Measurements from ENCODE around the gene CSAD. TPM values are rescaled to one million over a fixed set of nuclear protein-coding genes. Genes with fewer than 3 reads are reported as not detected.

The CSAD gene
- 18.9 and 25.8 TPM in 2 replicates for total RNA-seq (2014; rRNA removed; shearing (Covaris generic))
- total RNA-seq (2022) = 26.9 and 32.0 TPM in 2 replicates
- percentile 58 among the genes with signal in this experiment for Bru-seq, nascent RNA
- BruChase-seq, experiment 1, labeled RNA remaining after a 6-hour chase = percentile 77 among the genes with signal in this experiment
- BruChase-seq, experiment 2, labeled RNA remaining after a 2-hour chase = percentile 64 among the genes with signal in this experiment
- long read RNA-seq, partial matches to known transcripts = 1 of 9 reads
- long read RNA-seq, other reads (novel, unspliced or antisense) = 7 of 9 reads

GRCh38 chr12:53180220-53180930, at the start of gene CSAD, which contains the start of gene ZNF740:
TSS of gene CSAD (minus strand) at chr12:53180925. CDS start at chr12:53173470, 7,455 bp downstream.
TSS of gene ZNF740 (plus strand) at chr12:53180722. CDS start at chr12:53181984, 1,262 bp downstream.
- Histone ChIP-seq H3K27ac (ENCODE audit: low read depth, low read length, poor library complexity, severe bottlenecking) (peak within 1 kb of the TSS; percentile 87), H3K9me2 (ENCODE audit: insufficient read depth, low read length) (no peaks in the 10 kb centered on the region), H3K79me2 (ENCODE audit: insufficient read depth, low read depth, low read length) (peaks cover 38% of the 10 kb centered on the region), H3K4me1 (ENCODE audit: insufficient read depth, low read length, poor library complexity, severe bottlenecking) (peaks cover 50% of the 10 kb centered on the region), H3K4me2 (ENCODE audit: low read length) (peak within 1 kb of the TSS; percentile 100), H4K20me1 (ENCODE audit: insufficient read depth, low read length) (no peaks in the 10 kb centered on the region), H3K9me3 (ENCODE audit: low read length) (peaks cover 7% of the 10 kb centered on the region; the same call in 1 of the 2 replicates), H2AFZ (ENCODE audit: low read length) (peak within 1 kb of the TSS; percentile 91), H3K4me3 (ENCODE audit: low read depth, low read length, poor library complexity, severe bottlenecking) (peak within 1 kb of the TSS; percentile 91), H3K36me3 (ENCODE audit: insufficient read depth, low read length) (peaks cover 37% of the 10 kb centered on the region)
- no TSS peak for BruUV-seq (replicated peaks)
- POLR2A ChIA-PET = interaction anchor here (0.6 to 4.6 kb wide), 15 partner anchors 14 to 248 kb away, joined by 3 to 41 read pairs (median 4); partner anchors contain the start of genes AAAS and PFDN5
- TF ChIP-seq EZH2phosphoT487 (IDR thresholded peaks at IDR 0.05; ENCODE audit: borderline replicate concordance, low read depth, low read length) (no peak), CTCF (conservative IDR thresholded peaks at IDR 0.05; ENCODE audit: low read length) (no peak)
- intact Hi-C loops (cut with micrococcal nuclease; ENCODE audit: unreplicated experiment) = loop anchor here (1.0 kb wide), 3 partner anchors 20 to 41 kb away; no protein-coding TSS in a partner anchor
- CTCF ChIA-PET (ENCODE audit: unreplicated experiment) = interaction anchor here (0.6 kb wide), 1 partner anchor 89 kb away, joined by 5 read pairs; no protein-coding TSS in a partner anchor
- peak; percentile 99 for DNase-seq (ENCODE audit: low spot score)

GRCh38 chr12:53230108-53230845, 49.6 kb upstream of the CSAD start:
- no peaks in the 10 kb centered on the region for H3K9me2 ChIP-seq (ENCODE audit: insufficient read depth, low read length)
- no peaks in the 10 kb centered on the region for H3K36me3 ChIP-seq (ENCODE audit: insufficient read depth, low read length)
- no peak overlapping the region for H3K27ac ChIP-seq (ENCODE audit: low read depth, low read length, poor library complexity, severe bottlenecking)
- intact Hi-C loops (cut with micrococcal nuclease; ENCODE audit: unreplicated experiment) = no loop called here
- no peaks in the 10 kb centered on the region for H4K20me1 ChIP-seq (ENCODE audit: insufficient read depth, low read length)
- no peak overlapping the region for H3K4me3 ChIP-seq (ENCODE audit: low read depth, low read length, poor library complexity, severe bottlenecking)
- H2AFZ ChIP-seq (ENCODE audit: low read length) = no peak overlapping the region
- POLR2A ChIA-PET = no interaction called here
- DNase-seq (ENCODE audit: low spot score) = no peak
- no peak for TF ChIP-seq CTCF (conservative IDR thresholded peaks at IDR 0.05; ENCODE audit: low read length)
- TF ChIP-seq EZH2phosphoT487 (IDR thresholded peaks at IDR 0.05; ENCODE audit: borderline replicate concordance, low read depth, low read length) = no peak
- H3K9me3 ChIP-seq (ENCODE audit: low read length) = no peaks in the 10 kb centered on the region
- CTCF ChIA-PET (ENCODE audit: unreplicated experiment) = no interaction called here
- H3K4me1 ChIP-seq (ENCODE audit: insufficient read depth, low read length, poor library complexity, severe bottlenecking) = peaks cover 12% of the 10 kb centered on the region
- H3K79me2 ChIP-seq (ENCODE audit: insufficient read depth, low read depth, low read length) = no peaks in the 10 kb centered on the region
- BruUV-seq (replicated peaks) = no TSS peak
- H3K4me2 ChIP-seq (ENCODE audit: low read length) = no peak overlapping the region

All from OCI-LY7 (cell line).